ENCODE data around the gene DAAM2. TPM values are rescaled to one million over a fixed set of nuclear protein-coding genes. Genes with fewer than 3 reads are reported as not detected.

Gene DAAM2
- polyA plus RNA-seq, 2 of the 4 experiments (the other 2 are of a cell fraction) = not detected

DNA sequence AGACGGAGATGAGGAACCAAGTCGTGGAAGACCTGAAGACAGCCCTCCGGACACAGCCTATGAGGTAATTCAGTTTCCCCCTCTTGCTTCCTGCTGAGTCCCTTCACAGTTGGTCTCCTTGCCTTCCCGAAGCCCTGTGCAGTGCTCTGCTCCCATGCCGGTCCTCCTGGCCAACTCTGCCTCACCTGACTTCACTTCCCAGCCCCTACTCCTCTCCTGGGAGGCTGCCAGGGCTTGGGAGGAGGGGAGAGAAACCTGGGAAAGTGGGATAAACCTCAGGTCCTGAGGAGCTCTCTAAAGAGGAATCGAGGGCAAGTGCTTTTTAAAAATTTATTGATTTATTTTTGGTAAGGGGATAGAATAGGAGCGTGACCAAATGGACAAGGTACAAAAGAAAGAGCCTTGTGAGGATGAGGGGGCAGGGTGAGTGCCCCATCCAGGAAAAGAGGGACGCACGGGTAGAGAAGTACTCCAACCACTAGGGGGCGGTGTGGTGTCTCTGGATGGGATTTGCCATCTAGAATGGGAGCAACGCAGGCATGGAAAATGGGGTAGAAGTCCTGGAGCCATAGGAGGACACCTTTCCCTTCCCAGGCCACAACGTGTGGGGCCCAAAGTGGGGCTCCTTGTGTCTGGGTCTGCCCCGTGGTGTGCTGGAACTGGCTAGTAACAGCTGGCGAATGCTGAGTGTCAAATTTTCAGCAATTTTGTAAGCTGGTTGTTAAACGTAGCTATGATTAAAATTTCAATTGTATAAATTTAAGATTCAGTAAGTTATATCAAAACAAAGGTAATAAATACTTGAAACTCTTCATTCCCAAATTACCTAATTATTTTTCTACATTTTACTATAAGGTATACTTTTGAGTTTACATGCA, 73.1 kb downstream of the DAAM2 start:
- Histone ChIP-seq H3K27ac (no peak overlapping the region), H3K4me2 (no peak overlapping the region), H3K4me1 (no peaks in the 10 kb centered on the region), H3K9me3 (no peaks in the 10 kb centered on the region), H3K4me3 (no peak overlapping the region)
- no peak for FAIRE-seq
- peak in 1 of 2 experiments; percentile 74; a peak in 3 of 6 replicates for ATAC-seq
- ChIA-PET CTCF (interaction anchor here (0.6 to 1.4 kb wide), 7 partner anchors 8 to 487 kb away, joined by 3 to 5 read pairs (median 3); no protein-coding TSS in a partner anchor), POLR2A (no interaction called here)
- 28% methylated on average over 13 of the region's 15 CpGs for WGBS (ENCODE audit: missing lambda C conversion rate)
- peak; percentile 26 to 52 for DNase-seq (ENCODE audit: low read depth in 1 of 2, low spot score in 1 of 2)
- no peak for TF ChIP-seq GATA3 (IDR thresholded peaks at IDR 0.05; ENCODE audit: borderline replicate concordance)
- no peak for TF ChIP-seq CHD4 (IDR thresholded peaks at IDR 0.05; ENCODE audit: borderline replicate concordance)
- no peak for TF ChIP-seq JUN (IDR thresholded peaks at IDR 0.05)
- TF ChIP-seq, protein P1, sequence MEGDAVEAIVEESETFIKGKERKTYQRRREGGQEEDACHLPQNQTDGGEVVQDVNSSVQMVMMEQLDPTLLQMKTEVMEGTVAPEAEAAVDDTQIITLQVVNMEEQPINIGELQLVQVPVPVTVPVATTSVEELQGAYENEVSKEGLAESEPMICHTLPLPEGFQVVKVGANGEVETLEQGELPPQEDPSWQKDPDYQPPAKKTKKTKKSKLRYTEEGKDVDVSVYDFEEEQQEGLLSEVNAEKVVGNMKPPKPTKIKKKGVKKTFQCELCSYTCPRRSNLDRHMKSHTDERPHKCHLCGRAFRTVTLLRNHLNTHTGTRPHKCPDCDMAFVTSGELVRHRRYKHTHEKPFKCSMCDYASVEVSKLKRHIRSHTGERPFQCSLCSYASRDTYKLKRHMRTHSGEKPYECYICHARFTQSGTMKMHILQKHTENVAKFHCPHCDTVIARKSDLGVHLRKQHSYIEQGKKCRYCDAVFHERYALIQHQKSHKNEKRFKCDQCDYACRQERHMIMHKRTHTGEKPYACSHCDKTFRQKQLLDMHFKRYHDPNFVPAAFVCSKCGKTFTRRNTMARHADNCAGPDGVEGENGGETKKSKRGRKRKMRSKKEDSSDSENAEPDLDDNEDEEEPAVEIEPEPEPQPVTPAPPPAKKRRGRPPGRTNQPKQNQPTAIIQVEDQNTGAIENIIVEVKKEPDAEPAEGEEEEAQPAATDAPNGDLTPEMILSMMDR (IDR thresholded peaks at IDR 0.05) = peak; percentile 26; the same call in 2 of the 3 replicates
- no peak for TF ChIP-seq ESRRA (IDR thresholded peaks at IDR 0.05; ENCODE audit: borderline replicate concordance, low read length)
- peak in 1 of 2 experiments; percentile 31; a peak in 1 of 5 replicates for TF ChIP-seq RAD21 (conservative IDR thresholded peaks at IDR 0.05 in 1 of 2, IDR thresholded peaks at IDR 0.05 in 1 of 2)
- TF ChIP-seq, protein P2, sequence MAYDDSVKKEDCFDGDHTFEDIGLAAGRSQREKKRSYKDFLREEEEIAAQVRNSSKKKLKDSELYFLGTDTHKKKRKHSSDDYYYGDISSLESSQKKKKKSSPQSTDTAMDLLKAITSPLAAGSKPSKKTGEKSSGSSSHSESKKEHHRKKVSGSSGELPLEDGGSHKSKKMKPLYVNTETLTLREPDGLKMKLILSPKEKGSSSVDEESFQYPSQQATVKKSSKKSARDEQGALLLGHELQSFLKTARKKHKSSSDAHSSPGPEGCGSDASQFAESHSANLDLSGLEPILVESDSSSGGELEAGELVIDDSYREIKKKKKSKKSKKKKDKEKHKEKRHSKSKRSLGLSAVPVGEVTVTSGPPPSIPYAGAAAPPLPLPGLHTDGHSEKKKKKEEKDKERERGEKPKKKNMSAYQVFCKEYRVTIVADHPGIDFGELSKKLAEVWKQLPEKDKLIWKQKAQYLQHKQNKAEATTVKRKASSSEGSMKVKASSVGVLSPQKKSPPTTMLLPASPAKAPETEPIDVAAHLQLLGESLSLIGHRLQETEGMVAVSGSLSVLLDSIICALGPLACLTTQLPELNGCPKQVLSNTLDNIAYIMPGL (CRISPR knock-in tag; IDR thresholded peaks at IDR 0.05; ENCODE audit: borderline replicate concordance) = no peak
- TF ChIP-seq FOSL2 (IDR thresholded peaks at IDR 0.05) = no peak
- TF ChIP-seq FOSL2 (CRISPR knock-in tag; IDR thresholded peaks at IDR 0.05) = no peak
- no peak for TF ChIP-seq NPAS2 (CRISPR knock-in tag; IDR thresholded peaks at IDR 0.05; ENCODE audit: borderline replicate concordance)
- no peak for TF ChIP-seq ZFP36 (IDR thresholded peaks at IDR 0.05; ENCODE audit: borderline replicate concordance, partially characterized antibody)
- no peak for TF ChIP-seq SMC3 (IDR thresholded peaks at IDR 0.05)
- TF ChIP-seq MAZ (IDR thresholded peaks at IDR 0.05; ENCODE audit: borderline replicate concordance, low read depth, low read length) = no peak
- TF ChIP-seq NFE2L2 (conservative IDR thresholded peaks at IDR 0.05; ENCODE audit: low read length) = no peak
- TF ChIP-seq, protein P3, sequence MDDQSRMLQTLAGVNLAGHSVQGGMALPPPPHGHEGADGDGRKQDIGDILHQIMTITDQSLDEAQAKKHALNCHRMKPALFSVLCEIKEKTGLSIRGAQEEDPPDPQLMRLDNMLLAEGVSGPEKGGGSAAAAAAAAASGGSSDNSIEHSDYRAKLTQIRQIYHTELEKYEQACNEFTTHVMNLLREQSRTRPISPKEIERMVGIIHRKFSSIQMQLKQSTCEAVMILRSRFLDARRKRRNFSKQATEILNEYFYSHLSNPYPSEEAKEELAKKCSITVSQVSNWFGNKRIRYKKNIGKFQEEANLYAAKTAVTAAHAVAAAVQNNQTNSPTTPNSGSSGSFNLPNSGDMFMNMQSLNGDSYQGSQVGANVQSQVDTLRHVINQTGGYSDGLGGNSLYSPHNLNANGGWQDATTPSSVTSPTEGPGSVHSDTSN (IDR thresholded peaks at IDR 0.05) = no peak
- TF ChIP-seq EP300 (IDR thresholded peaks at IDR 0.05) = no peak
- no peak for TF ChIP-seq KDM5A (IDR thresholded peaks at IDR 0.05)
- TF ChIP-seq CBX2 (IDR thresholded peaks at IDR 0.05; ENCODE audit: borderline replicate concordance, low read depth) = no peak
- no peak for TF ChIP-seq POLR2A (IDR thresholded peaks at IDR 0.05; ENCODE audit: low read length)

DNA sequence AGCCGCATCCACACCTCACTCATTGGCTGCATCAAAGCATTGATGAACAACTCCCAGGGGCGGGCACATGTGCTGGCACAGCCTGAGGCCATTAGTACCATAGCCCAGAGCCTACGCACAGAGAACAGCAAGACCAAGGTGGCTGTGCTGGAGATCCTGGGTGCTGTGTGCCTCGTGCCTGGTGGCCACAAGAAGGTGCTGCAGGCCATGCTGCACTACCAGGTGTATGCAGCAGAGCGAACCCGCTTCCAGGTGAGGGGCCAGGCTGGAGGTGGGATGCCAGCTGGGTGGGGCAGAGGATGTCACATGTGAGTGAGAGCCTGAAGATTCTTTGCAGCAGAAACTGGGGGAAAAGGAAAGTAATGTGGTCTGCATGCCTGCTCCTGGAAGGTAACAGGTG, 75.4 kb downstream of the DAAM2 start:
- Histone ChIP-seq H3K27ac (no peak overlapping the region), H3K4me1 (no peaks in the 10 kb centered on the region), H3K9me3 (no peaks in the 10 kb centered on the region), H3K4me3 (no peak overlapping the region), H3K4me2 (no peak overlapping the region)
- ChIA-PET CTCF (no interaction called here), POLR2A (no interaction called here)
- ATAC-seq = no peak
- FAIRE-seq = no peak
- DNase-seq (ENCODE audit: low read depth in 1 of 2, low spot score in 1 of 2) = no peak
- WGBS (ENCODE audit: missing lambda C conversion rate) = 0% methylated on average over 2 of the region's 6 CpGs
- TF ChIP-seq CBX8 (IDR thresholded peaks at IDR 0.05) (no peak), CEBPB (IDR thresholded peaks at IDR 0.05) (no peak), HOXA7 (CRISPR knock-in tag; IDR thresholded peaks at IDR 0.05) (no peak), MYC (IDR thresholded peaks at IDR 0.05; ENCODE audit: borderline replicate concordance, low read length) (no peak), NR3C1 (IDR thresholded peaks at IDR 0.05) (no peak), RARB (CRISPR knock-in tag; IDR thresholded peaks at IDR 0.05) (no peak), KDM1A (IDR thresholded peaks at IDR 0.05; ENCODE audit: low read depth) (no peak), FOXS1 (CRISPR knock-in tag; IDR thresholded peaks at IDR 0.05) (no peak), EHMT2 (IDR thresholded peaks at IDR 0.05; ENCODE audit: low read depth) (no peak)
- TF ChIP-seq, protein P4, sequence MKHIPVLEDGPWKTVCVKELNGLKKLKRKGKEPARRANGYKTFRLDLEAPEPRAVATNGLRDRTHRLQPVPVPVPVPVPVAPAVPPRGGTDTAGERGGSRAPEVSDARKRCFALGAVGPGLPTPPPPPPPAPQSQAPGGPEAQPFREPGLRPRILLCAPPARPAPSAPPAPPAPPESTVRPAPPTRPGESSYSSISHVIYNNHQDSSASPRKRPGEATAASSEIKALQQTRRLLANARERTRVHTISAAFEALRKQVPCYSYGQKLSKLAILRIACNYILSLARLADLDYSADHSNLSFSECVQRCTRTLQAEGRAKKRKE (CRISPR knock-in tag; IDR thresholded peaks at IDR 0.05; ENCODE audit: low read depth) = no peak
- TF ChIP-seq, protein P3 (IDR thresholded peaks at IDR 0.05) = no peak
- TF ChIP-seq, protein P1 (IDR thresholded peaks at IDR 0.05) = no peak
